HCT116 (cell line): Measurements from ENCODE around the gene MPV17L2.
"Not testable (repeated sequence)": the region's sequence is repeated elsewhere in the genome, so short reads cannot be mapped to it uniquely, and the experiment has no call there.

Experiments used
- EGR1 ChIP-seq: IDR thresholded peaks from 2 replicates; pipeline ENCODE4 v1.6.1; 2012; ENCODE audit warnings: low read depth
- ELF1 ChIP-seq: IDR thresholded peaks from 2 replicates; pipeline ENCODE4 v1.6.1; 2012; ENCODE audit warnings: low read depth, borderline replicate concordance
- EZH2 ChIP-seq: fragments of 200-600 bp; sonication (generic); IDR thresholded peaks from 2 replicates; pipeline ENCODE4 v1.6.1; 2017; ENCODE audit warnings: antibody characterized with exemption, mixed run types
- EZH2phosphoT487 ChIP-seq: fragments of 200-600 bp; IDR thresholded peaks from 2 replicates; pipeline ENCODE4 v1.6.1; 2018; ENCODE audit warnings: antibody characterized with exemption, borderline replicate concordance
- FOSL1 ChIP-seq: IDR thresholded peaks from 2 replicates; pipeline ENCODE4 v1.6.1; 2012; ENCODE audit warnings: low read depth
- JUND ChIP-seq: IDR thresholded peaks from 2 replicates; pipeline ENCODE4 v1.6.1; 2012
- POLR2A ChIP-seq: IDR thresholded peaks from 2 replicates; pipeline ENCODE4 v1.7.0; 2011; ENCODE audit warnings: borderline replicate concordance; ENCODE audit not compliant: insufficient read depth, insufficient read length; ENCODE audit errors: extremely low read depth
- POLR2AphosphoS5 ChIP-seq: IDR thresholded peaks from 2 replicates; pipeline ENCODE4 v1.6.1; 2011; ENCODE audit warnings: mild to moderate bottlenecking, low read depth, low read length, moderate library complexity
- SP1 ChIP-seq: IDR thresholded peaks from 2 replicates; pipeline ENCODE4 v1.6.1; 2012; ENCODE audit warnings: low read depth
- TCF7L2 ChIP-seq: IDR thresholded peaks from 2 replicates; pipeline ENCODE4 v1.7.0; 2011; ENCODE audit warnings: borderline replicate concordance, inconsistent platforms; ENCODE audit not compliant: insufficient read depth, insufficient read length; ENCODE audit errors: extremely low read depth
- ZNF274 ChIP-seq: fragments of 200-500 bp; sonication (Bioruptor generic); IDR thresholded peaks from 2 replicates; pipeline ENCODE4 v1.6.1; 2014; ENCODE audit warnings: mild to moderate bottlenecking, low read depth, low read length, inconsistent platforms
- TF ChIP-seq, protein P1 (sequence below), 3 experiments: fragments of 200-600 bp in 1 of 3; sonication (generic) in 1 of 3; IDR thresholded peaks in 2 of 3; conservative IDR thresholded peaks in 1 of 3; 2 replicates each; pipeline ENCODE4 v1.5.1; 2012 to 2017; ENCODE audit warnings: low read depth in 2 of 3, low read length in 2 of 3, antibody characterized with exemption in 1 of 3, borderline replicate concordance in 1 of 3, control low read depth in 1 of 3, mild to moderate bottlenecking in 1 of 3, mixed read lengths in 1 of 3, mixed run types in 1 of 3, moderate library complexity in 1 of 3; ENCODE audit not compliant: insufficient read depth in 1 of 3
- TF ChIP-seq, protein P2 (sequence below): IDR thresholded peaks from 2 replicates; pipeline ENCODE4 v1.6.1; 2012
- TF ChIP-seq, protein P3 (sequence below): IDR thresholded peaks from 2 replicates; pipeline ENCODE4 v1.6.1; 2012; ENCODE audit warnings: low read depth

DNA sequence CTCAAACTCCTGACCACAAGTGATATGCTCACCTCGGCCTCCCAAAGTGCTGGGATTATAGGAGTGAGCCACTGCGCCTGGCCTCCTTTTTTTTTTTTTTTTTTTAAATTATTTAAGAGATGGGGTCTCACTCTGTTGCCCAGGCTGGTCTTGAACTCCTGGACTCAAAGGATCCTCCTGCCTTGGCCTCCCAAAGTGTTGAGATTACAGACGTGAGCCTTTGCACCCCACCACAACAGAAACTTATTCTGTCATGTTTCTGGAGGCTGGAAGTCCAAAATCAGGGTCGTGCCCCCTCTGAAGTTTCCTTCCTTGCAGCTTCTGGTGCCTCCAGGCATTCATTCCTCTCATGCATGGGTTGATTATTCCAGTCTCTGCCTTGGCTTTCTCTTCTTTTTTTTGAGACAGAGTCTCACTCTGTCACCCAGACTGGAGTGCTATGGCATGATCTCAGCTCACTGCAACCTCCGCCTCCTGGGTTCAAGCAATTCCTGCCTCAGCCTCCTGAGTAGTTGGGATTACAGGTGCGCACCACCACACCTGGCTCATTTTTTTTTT, 33.9 kb upstream of the MPV17L2 start:
- not testable (repeated sequence) for TF ChIP-seq EZH2phosphoT487, JUND, POLR2A, POLR2AphosphoS5, EZH2, ZNF274, EGR1, TCF7L2, FOSL1, ELF1, SP1
- TF ChIP-seq, protein P1, sequence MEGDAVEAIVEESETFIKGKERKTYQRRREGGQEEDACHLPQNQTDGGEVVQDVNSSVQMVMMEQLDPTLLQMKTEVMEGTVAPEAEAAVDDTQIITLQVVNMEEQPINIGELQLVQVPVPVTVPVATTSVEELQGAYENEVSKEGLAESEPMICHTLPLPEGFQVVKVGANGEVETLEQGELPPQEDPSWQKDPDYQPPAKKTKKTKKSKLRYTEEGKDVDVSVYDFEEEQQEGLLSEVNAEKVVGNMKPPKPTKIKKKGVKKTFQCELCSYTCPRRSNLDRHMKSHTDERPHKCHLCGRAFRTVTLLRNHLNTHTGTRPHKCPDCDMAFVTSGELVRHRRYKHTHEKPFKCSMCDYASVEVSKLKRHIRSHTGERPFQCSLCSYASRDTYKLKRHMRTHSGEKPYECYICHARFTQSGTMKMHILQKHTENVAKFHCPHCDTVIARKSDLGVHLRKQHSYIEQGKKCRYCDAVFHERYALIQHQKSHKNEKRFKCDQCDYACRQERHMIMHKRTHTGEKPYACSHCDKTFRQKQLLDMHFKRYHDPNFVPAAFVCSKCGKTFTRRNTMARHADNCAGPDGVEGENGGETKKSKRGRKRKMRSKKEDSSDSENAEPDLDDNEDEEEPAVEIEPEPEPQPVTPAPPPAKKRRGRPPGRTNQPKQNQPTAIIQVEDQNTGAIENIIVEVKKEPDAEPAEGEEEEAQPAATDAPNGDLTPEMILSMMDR (IDR thresholded peaks at IDR 0.05 in 2 of 3, conservative IDR thresholded peaks at IDR 0.05 in 1 of 3; ENCODE audit: borderline replicate concordance in 1 of 3, insufficient read depth in 1 of 3, low read depth in 2 of 3, low read length in 2 of 3), result not testable (repeated sequence)
- TF ChIP-seq, protein P2, sequence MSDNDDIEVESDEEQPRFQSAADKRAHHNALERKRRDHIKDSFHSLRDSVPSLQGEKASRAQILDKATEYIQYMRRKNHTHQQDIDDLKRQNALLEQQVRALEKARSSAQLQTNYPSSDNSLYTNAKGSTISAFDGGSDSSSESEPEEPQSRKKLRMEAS, result not testable (repeated sequence)
- TF ChIP-seq, protein P3, sequence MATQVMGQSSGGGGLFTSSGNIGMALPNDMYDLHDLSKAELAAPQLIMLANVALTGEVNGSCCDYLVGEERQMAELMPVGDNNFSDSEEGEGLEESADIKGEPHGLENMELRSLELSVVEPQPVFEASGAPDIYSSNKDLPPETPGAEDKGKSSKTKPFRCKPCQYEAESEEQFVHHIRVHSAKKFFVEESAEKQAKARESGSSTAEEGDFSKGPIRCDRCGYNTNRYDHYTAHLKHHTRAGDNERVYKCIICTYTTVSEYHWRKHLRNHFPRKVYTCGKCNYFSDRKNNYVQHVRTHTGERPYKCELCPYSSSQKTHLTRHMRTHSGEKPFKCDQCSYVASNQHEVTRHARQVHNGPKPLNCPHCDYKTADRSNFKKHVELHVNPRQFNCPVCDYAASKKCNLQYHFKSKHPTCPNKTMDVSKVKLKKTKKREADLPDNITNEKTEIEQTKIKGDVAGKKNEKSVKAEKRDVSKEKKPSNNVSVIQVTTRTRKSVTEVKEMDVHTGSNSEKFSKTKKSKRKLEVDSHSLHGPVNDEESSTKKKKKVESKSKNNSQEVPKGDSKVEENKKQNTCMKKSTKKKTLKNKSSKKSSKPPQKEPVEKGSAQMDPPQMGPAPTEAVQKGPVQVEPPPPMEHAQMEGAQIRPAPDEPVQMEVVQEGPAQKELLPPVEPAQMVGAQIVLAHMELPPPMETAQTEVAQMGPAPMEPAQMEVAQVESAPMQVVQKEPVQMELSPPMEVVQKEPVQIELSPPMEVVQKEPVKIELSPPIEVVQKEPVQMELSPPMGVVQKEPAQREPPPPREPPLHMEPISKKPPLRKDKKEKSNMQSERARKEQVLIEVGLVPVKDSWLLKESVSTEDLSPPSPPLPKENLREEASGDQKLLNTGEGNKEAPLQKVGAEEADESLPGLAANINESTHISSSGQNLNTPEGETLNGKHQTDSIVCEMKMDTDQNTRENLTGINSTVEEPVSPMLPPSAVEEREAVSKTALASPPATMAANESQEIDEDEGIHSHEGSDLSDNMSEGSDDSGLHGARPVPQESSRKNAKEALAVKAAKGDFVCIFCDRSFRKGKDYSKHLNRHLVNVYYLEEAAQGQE, result not testable (repeated sequence)
